Heart right ventricle (tissue), 16 donors: ENCODE results near the gene TRPM3. TPM values are rescaled to one million over a fixed set of nuclear protein-coding genes. Genes with fewer than 3 reads are reported as not detected.

Experiments
- ATAC-seq, 8 donors: fragments of 200-7000 bp; cut with Tn5 transposase; one replicate each; pipeline ENCODE4 v1.9.1; 2020; ENCODE audit warnings: mild to moderate bottlenecking in 8 of 8, moderate library complexity in 8 of 8, moderate number of reproducible peaks in 1 of 8
- DNase-seq, 2 donors: peaks; one replicate each; pipeline ENCODE4 v3.0.0-alpha.2; 2020
- H3K27ac ChIP-seq, 10 donors: fragments of 200-600 bp; sonication (generic) in 2 of 10; one replicate each; pipeline versions ENCODE4 v1.5.0 to v1.8.0; 2020 to 2022; ENCODE audit warnings: mild to moderate bottlenecking in 3 of 10
- H3K27me3 ChIP-seq, 7 donors: fragments of 200-600 bp; one replicate each; pipeline ENCODE4 v1.8.0; 2021 to 2022; ENCODE audit warnings: mild to moderate bottlenecking in 2 of 7
- H3K36me3 ChIP-seq, 9 donors: fragments of 200-600 bp; sonication (generic) in 1 of 9; one replicate each; pipeline versions ENCODE4 v1.5.0 to v1.8.0; 2020 to 2022; ENCODE audit warnings: mild to moderate bottlenecking in 2 of 9
- H3K4me1 ChIP-seq, 9 donors: fragments of 200-600 bp; sonication (generic) in 1 of 9; one replicate each; pipeline versions ENCODE4 v1.5.0 to v1.8.0; 2020 to 2022; ENCODE audit warnings: mild to moderate bottlenecking in 4 of 9
- H3K4me3 ChIP-seq, 10 donors: fragments of 200-600 bp; sonication (generic) in 2 of 10; one replicate each; pipeline versions ENCODE4 v1.5.0 to v1.8.0; 2020 to 2022; ENCODE audit warnings: mild to moderate bottlenecking in 7 of 10, moderate library complexity in 2 of 10
- H3K9me3 ChIP-seq, 11 donors: fragments of 200-600 bp in 10 of 11; sonication (generic) in 2 of 11; one replicate each; pipeline versions ENCODE4 v1.5.0 to v1.8.0; 2013 to 2022; ENCODE audit warnings: mild to moderate bottlenecking in 2 of 11, control low read depth in 1 of 11, moderate library complexity in 1 of 11
- WGBS, 2 donors: extraction: QIAGEN DNeasy Blood & Tissue Kit; methylation state at CpG; one replicate each; pipeline ENCODE4 v1.1.7; 2013; ENCODE audit warnings: inconsistent platforms in 1 of 2; 5-methylcytosine and 5-hydroxymethylcytosine counted together
- intact Hi-C, 10 donors: fragments of 100-400 bp; cut with DNase I; formaldehyde crosslinking; loops; one replicate each; pipeline versions ENCODE4 v1.11.1 to v1.14.2; 2022
- polyA plus RNA-seq, 2 donors: library from polyadenylated mRNA; stranded (reverse); fragments of 200-250 nt; gene quantifications; one replicate each; pipeline ENCODE4 v1.2.3, GENCODE V29; 2013
- total RNA-seq, 10 donors: library from RNA; stranded (reverse); fragmentation: NEBNext Ultra II Directional in 3 of 10; extraction: Animal tissue kit (Norgen Biotek cat#: 25700) in 3 of 10; gene quantifications; one replicate each; pipeline versions ENCODE4 v1.2.1 to v1.2.4, GENCODE V29; 2021 to 2023
- TF ChIP-seq, protein P1 (sequence below), 9 donors: fragments of 200-600 bp; sonication (generic) in 2 of 9; IDR thresholded peaks; one replicate each; pipeline versions ENCODE4 v1.5.0 to v1.8.0; 2021 to 2022; ENCODE audit warnings: antibody characterized with exemption in 9 of 9, mild to moderate bottlenecking in 5 of 9, moderate library complexity in 1 of 9
- donor health status: Arrhythmogenic right ventricular cardiomyopathy.
- donor health status: ischemic (EF 13 %, LVEDD 7.1; RV severe dilation, severe dysfunction).
- donor health status: healthy with polysubstance abuse.
- donor health status: DM: no; HTN: yes; CAD: no.
- donor health status: DM: no; HTN: no; CAD: no.
- donor health status: ischemic (EF 25% LVEDD 6.9; RV normal size, moderate dysfunction).
- donor health status: ischemic (EF 25% LVEDD 5.7; RV mildly dilated, moderate dysfunction).
- donor health status: healthy.
- donor health status: DM: yes; HTN: yes; CAD: no.
- donor health status: Ischemic cardiomyopathy.
- donor health status: ischemic (EF 35%, LVEDD 5.7; RV mildly dilated, moderate dysfunction).
- donor health status: nonischemic (EF 11% LVEDD 7.7; RV severe dilation, severe dysfunction).
- donor health status: DM: yes; HTN: yes; CAD: no.
- donor health status: PGD.
- donor health status: ischemic (EF 29% LVEDD 5.4; RV normal size, mild dysfunction).
- donor health status: nonischemic (EF 23%, LVEDD 6.1; RV moderate dilation, normal function).

TRPM3 gene
- total and polyA plus RNA-seq, 12 donors = 0.05 to 1.3 (median 0.16) TPM; not detected in 1

DNA sequence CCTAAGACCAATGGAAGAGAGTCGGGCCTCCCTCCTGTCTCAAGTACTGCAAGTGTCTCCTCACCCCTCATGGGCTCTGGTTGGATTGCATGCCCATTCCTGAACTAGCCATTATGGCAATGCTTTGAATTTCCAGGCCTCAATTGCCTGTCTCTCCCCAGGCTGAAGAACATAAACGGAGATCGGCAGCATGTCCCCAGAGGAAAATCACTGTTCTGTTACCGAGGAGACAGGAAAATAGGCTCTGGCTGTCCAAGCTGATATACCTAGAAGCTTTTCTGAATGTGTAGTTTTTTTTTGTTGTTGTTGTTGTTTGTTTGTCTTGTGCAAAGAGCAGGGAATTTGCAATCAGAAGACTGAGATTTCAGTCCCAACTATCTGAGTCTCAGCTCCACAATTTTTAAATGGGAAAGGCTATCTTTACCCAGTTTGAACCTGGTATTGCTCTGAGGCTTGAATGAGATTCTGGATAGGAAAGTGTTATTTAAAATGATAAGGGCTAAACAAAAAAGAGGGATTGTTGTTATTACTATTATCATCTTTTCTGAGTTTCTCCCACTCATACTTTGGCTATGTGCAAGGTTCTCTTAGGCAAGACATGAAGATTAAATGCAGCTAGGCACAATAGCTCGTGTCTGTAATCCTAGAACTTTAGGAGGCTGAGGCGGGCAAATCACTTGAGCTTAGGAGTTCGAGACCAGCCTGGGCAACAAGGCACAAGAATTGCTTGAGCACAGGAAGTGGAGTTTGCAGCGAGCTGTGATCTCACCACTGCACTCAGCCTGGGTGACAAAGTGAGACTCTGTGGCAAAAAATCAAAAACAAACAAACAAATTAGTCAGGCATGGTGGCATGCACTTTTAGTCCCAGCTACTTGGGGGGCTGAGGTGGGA lies 629.7 kb downstream of the TRPM3 start:
- ATAC-seq (no peak), DNase-seq (no peak)
- no peak overlapping the region for H3K4me3 ChIP-seq
- intact Hi-C loops = loop anchor here in 5 of 10 donors (2.0 to 10.0 kb wide), 7 partner anchors 73 to 149 kb away; no protein-coding TSS in a partner anchor
- H3K4me1 ChIP-seq = peaks cover 15 to 70% (median 51%) of the 10 kb centered on the region in 9 donors
- no peaks in the 10 kb centered on the region for H3K27me3 ChIP-seq
- H3K36me3 ChIP-seq = no peaks in the 10 kb centered on the region
- TF ChIP-seq, protein P1, sequence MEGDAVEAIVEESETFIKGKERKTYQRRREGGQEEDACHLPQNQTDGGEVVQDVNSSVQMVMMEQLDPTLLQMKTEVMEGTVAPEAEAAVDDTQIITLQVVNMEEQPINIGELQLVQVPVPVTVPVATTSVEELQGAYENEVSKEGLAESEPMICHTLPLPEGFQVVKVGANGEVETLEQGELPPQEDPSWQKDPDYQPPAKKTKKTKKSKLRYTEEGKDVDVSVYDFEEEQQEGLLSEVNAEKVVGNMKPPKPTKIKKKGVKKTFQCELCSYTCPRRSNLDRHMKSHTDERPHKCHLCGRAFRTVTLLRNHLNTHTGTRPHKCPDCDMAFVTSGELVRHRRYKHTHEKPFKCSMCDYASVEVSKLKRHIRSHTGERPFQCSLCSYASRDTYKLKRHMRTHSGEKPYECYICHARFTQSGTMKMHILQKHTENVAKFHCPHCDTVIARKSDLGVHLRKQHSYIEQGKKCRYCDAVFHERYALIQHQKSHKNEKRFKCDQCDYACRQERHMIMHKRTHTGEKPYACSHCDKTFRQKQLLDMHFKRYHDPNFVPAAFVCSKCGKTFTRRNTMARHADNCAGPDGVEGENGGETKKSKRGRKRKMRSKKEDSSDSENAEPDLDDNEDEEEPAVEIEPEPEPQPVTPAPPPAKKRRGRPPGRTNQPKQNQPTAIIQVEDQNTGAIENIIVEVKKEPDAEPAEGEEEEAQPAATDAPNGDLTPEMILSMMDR (IDR thresholded peaks at IDR 0.05) = no peak
- H3K9me3 ChIP-seq = no peaks in the 10 kb centered on the region
- WGBS, 2 donors = 61 to 82% methylated on average over 8 of the region's 8 CpGs
- H3K27ac ChIP-seq = peak overlapping the region in 3 of 10 donors; percentile 1 to 75 (median 48)

DNA sequence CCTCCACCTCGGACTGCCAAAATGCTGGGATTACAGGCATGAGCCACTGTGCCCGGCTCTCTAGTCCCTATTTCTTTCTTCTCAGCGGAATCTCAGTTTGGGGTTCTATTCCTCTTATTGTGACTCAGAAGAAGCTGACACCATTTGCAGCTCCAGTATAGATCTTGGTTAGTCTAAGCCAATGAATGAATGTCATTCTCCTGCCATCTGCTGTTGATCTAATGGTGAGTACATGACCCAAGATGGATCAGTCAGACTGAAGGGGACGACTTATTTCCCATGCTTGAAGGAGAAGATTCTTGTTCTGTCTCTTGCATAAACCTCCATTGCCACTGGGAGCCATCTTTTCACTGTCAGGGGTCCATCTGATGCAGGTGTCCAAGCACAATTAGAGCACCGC lies 630.9 kb downstream of the TRPM3 start:
- H3K4me1 ChIP-seq = peaks cover 15 to 79% (median 60%) of the 10 kb centered on the region in 9 donors
- H3K9me3 ChIP-seq = no peaks in the 10 kb centered on the region
- no peak overlapping the region for H3K27ac ChIP-seq
- TF ChIP-seq, protein P1 (IDR thresholded peaks at IDR 0.05) = no peak
- 88 to 96% methylated on average over 5 of the region's 5 CpGs for WGBS, 2 donors
- H3K36me3 ChIP-seq = no peaks in the 10 kb centered on the region
- H3K27me3 ChIP-seq = no peaks in the 10 kb centered on the region
- intact Hi-C loops = loop anchor here in 5 of 10 donors (5.0 to 10.0 kb wide), 6 partner anchors 74 to 148 kb away; no protein-coding TSS in a partner anchor
- ATAC-seq (no peak), DNase-seq (no peak)
- no peak overlapping the region for H3K4me3 ChIP-seq

DNA sequence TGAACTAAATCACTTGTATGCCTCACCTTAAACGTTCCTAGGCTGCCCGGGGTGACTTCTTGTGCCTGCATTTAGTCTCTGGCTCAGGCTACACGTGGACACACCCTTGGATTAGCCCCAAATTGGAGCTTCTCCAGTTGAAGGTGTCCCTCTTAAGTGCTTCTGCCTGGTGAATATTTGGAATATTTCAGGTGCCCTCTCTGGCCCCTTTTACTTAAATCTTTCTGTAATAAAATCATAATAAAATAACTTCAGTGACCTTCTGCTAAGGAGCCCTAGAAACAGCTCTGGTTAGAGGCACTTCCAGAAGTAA lies 632.7 kb downstream of the TRPM3 start:
- no peak overlapping the region for H3K4me3 ChIP-seq
- intact Hi-C loops = loop anchor here in 6 of 10 donors (5.0 to 10.0 kb wide), 5 partner anchors 99 to 234 kb away; partner anchors contain the start of gene SMC5 (in 1 of the 6)
- H3K36me3 ChIP-seq = no peaks in the 10 kb centered on the region
- H3K9me3 ChIP-seq = no peaks in the 10 kb centered on the region
- H3K4me1 ChIP-seq = peaks cover 15 to 79% (median 65%) of the 10 kb centered on the region in 9 donors
- 12% methylated on average over 3 of the region's 3 CpGs for WGBS, 2 donors
- peak overlapping the region in 4 of 10 donors; percentile 5 to 49 (median 36) for H3K27ac ChIP-seq
- no peaks in the 10 kb centered on the region for H3K27me3 ChIP-seq
- ATAC-seq (no peak), DNase-seq (peak in 1 of 2 donors; percentile 32)
- TF ChIP-seq, protein P1 (IDR thresholded peaks at IDR 0.05) = no peak

DNA sequence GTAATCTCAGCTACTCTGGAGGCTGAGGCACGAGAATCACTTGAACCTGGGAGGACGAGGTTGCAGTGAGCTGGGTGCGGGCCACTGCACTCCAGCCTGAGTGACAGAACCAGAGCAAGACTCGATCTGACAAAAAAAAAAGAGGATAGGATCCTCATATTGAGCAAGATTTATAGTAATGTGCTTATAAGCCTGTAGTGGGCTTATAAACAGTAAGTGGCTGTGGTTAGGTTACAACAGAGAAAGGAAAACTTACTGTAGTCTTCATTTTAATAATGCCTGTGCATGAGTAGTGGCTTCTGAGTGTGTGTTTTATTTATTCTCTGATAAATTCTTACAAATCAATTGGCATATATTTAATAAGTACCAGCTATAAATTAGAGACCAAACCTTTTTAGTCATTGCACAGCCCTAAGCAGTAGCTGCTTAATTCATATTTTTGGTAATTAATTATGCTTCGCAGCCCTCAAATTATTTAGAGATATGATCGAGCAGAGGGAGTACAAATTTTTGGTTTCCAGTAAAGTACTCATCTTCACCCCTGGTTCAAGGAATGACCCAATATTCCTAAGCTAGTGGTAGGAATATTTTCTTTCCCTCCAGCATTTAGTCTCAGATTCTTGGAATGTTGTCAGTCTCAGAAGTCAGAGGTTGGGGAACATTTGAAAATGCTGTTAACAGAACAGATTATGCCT lies 633.2 kb downstream of the TRPM3 start:
- peak overlapping the region in 3 of 10 donors; percentile 32 to 49 (median 41) for H3K27ac ChIP-seq
- TF ChIP-seq, protein P1 (IDR thresholded peaks at IDR 0.05) = no peak
- ATAC-seq (no peak), DNase-seq (no peak)
- WGBS, 2 donors = 85 to 89% methylated on average over 6 of the region's 6 CpGs
- no peaks in the 10 kb centered on the region for H3K27me3 ChIP-seq
- intact Hi-C loops = loop anchor here in 6 of 10 donors (5.0 to 10.0 kb wide), 5 partner anchors 99 to 233 kb away; partner anchors contain the start of gene SMC5 (in 1 of the 6)
- H3K9me3 ChIP-seq = no peaks in the 10 kb centered on the region
- no peaks in the 10 kb centered on the region for H3K36me3 ChIP-seq
- no peak overlapping the region for H3K4me3 ChIP-seq
- H3K4me1 ChIP-seq = peaks cover 10 to 79% (median 65%) of the 10 kb centered on the region in 9 donors
